ENCODE measurements around the gene PXMP4. TPM values are rescaled to one million over a fixed set of nuclear protein-coding genes. Genes with fewer than 3 reads are reported as not detected.
"Not testable (repeated sequence)": the region's sequence is repeated elsewhere in the genome, so short reads cannot be mapped to it uniquely, and the experiment has no call there.

The PXMP4 gene
- total and polyA plus RNA-seq, 3 experiments from 2014 or later: 8.4 to 23.6 (median 9.1) TPM

DNA sequence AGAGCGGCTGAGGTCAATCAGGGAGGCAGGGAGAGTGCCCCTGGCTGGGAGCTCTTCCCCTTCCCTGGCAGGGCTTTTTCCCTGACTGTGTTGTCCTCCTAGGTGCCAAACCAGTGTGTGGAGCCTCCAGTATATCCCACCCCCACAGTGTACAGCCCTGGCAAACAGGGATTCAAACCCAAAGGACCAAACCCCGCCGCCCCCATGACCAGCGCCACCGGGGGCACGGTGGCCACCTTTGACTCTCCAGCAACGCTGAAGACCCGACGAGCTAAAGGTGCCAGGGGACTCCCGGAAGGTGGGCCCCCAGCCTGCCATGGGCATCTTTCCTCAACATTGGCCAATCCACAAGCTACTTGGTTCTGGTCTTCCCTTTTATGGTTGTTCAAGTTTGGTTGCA is 36.9 kb upstream of the PXMP4 start:
- Histone ChIP-seq H3K4me1 (ENCODE audit: insufficient read depth, low read length) (no peaks in the 10 kb centered on the region), H3K36me3 (ENCODE audit: insufficient read depth, low read length) (no peaks in the 10 kb centered on the region), H3K4me3 (ENCODE audit: low read length) (no peak overlapping the region), H3K27ac (ENCODE audit: low read depth, low read length) (no peak overlapping the region), H3K27me3 (ENCODE audit: insufficient read depth, low read length, poor library complexity, severe bottlenecking) (no peaks in the 10 kb centered on the region), H3K9me3 (ENCODE audit: low read length) (no peaks in the 10 kb centered on the region)
- peaks cover 17 to 46% (median 19%) of the 10 kb centered on the region in 3 donors for H3K36me3 Mint-ChIP-seq
- ChIA-PET POLR2A (interaction anchor here (0.6 to 1.0 kb wide), 2 partner anchors 37 to 330 kb away, joined by 4 to 6 read pairs; partner anchors contain the start of gene PXMP4), CTCF (no interaction called here)
- H3K4me3 Mint-ChIP-seq: no peak overlapping the region
- H3K27ac Mint-ChIP-seq: peak overlapping the region in 1 of 8 donors; percentile 65
- H3K9me3 Mint-ChIP-seq: peaks cover 0 to 3% (median 0%) of the 10 kb centered on the region in 5 donors
- DNase-seq: no peak
- H3K27me3 Mint-ChIP-seq: no peaks in the 10 kb centered on the region
- H3K4me1 Mint-ChIP-seq: peaks cover 2 to 7% (median 6%) of the 10 kb centered on the region in 3 donors

GRCh38 chr20:33755936-33756490 is 35.9 kb upstream of the PXMP4 start:
- H3K4me3 ChIP-seq (ENCODE audit: low read length); H3K36me3 ChIP-seq (ENCODE audit: insufficient read depth, low read length); H3K4me1 Mint-ChIP-seq; H3K27ac ChIP-seq (ENCODE audit: low read depth, low read length); H3K9me3 Mint-ChIP-seq; CTCF ChIA-PET; H3K4me1 ChIP-seq (ENCODE audit: insufficient read depth, low read length); H3K27me3 Mint-ChIP-seq; H3K27me3 ChIP-seq (ENCODE audit: insufficient read depth, low read length, poor library complexity, severe bottlenecking); H3K9me3 ChIP-seq (ENCODE audit: low read length): not testable (repeated sequence)
- Mint-ChIP-seq H3K4me3 (peak overlapping the region in 1 of 7 donors; percentile 43), H3K27ac (peak overlapping the region in 4 of 8 donors; percentile 23 to 84 (median 36)), H3K36me3 (peaks cover 19 to 49% (median 23%) of the 10 kb centered on the region in 3 donors)
- POLR2A ChIA-PET: interaction anchor here (0.6 kb wide), 1 partner anchor 365 kb away, joined by 3 read pairs; no protein-coding TSS in a partner anchor
- DNase-seq: peak in 1 of 5 donors; percentile 58

DNA sequence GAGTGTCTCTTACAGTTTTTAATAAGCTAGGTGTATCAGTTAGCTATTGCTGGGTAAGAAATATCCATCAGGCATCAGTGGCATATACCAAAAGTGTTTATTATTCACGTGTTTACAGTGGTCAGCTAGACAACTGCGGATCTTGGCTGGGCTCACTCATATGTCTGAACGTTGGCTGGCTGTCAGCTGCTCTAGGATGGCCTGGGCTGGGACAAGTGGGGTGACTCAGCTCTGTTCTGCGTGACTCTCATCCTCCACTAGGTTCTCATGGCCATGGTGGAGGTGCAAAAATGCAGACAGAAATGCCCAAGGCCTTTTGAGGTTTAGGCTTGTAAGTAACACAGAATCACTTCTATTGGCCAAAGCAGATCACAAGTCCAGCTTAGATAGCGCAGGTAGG is 33.7 kb upstream of the PXMP4 start:
- Histone ChIP-seq H3K27ac (ENCODE audit: low read depth, low read length) (no peak overlapping the region), H3K4me1 (ENCODE audit: insufficient read depth, low read length) (no peaks in the 10 kb centered on the region), H3K4me3 (ENCODE audit: low read length) (no peak overlapping the region), H3K9me3 (ENCODE audit: low read length) (no peaks in the 10 kb centered on the region), H3K27me3 (ENCODE audit: insufficient read depth, low read length, poor library complexity, severe bottlenecking) (no peaks in the 10 kb centered on the region), H3K36me3 (ENCODE audit: insufficient read depth, low read length) (no peaks in the 10 kb centered on the region)
- no peak for DNase-seq
- Mint-ChIP-seq H3K27ac (peak overlapping the region in 1 of 8 donors; percentile 37), H3K9me3 (peaks cover 0 to 3% (median 0%) of the 10 kb centered on the region in 5 donors), H3K4me1 (peaks cover 2 to 7% (median 6%) of the 10 kb centered on the region in 3 donors), H3K27me3 (no peaks in the 10 kb centered on the region), H3K36me3 (peaks cover 19 to 55% (median 24%) of the 10 kb centered on the region in 3 donors), H3K4me3 (no peak overlapping the region)
- POLR2A ChIA-PET: interaction anchor here (0.6 kb wide), 1 partner anchor 61 kb away, joined by 10 read pairs; no protein-coding TSS in a partner anchor
- CTCF ChIA-PET: no interaction called here

DNA sequence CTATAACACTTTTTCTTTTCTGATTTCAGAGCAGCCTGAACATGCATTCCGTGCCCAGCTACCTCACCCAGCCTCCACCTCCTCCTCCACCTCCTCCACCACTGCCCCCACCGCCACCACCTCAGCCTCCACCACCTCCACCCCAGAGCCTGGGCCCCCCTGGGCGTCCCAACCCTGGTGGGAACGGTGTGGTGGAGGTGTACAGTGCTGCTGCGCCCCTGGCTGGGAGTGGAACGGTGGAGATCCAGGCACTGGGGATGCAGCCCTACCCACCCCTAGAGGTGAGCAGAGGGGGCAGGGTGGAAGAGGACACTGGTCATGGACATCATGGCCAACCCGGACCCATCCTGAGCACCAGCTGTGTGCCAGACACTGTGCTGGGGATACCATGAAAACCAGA is 33.0 kb upstream of the PXMP4 start:
- CTCF ChIA-PET: no interaction called here
- peaks cover 2 to 7% (median 6%) of the 10 kb centered on the region in 3 donors for H3K4me1 Mint-ChIP-seq

GRCh38 chr20:33751775-33752174 is 31.7 kb upstream of the PXMP4 start:
- ChIA-PET POLR2A (no interaction called here), CTCF (interaction anchor here (0.6 kb wide), 1 partner anchor 1076 kb away, joined by 3 read pairs; no protein-coding TSS in a partner anchor)
- Mint-ChIP-seq H3K27me3 (no peaks in the 10 kb centered on the region), H3K4me1 (peaks cover 0 to 7% (median 6%) of the 10 kb centered on the region in 3 donors), H3K36me3 (peaks cover 5 to 58% (median 15%) of the 10 kb centered on the region in 3 donors), H3K9me3 (no peaks in the 10 kb centered on the region), H3K4me3 (no peak overlapping the region), H3K27ac (peak overlapping the region in 1 of 8 donors; percentile 15)
- no peak overlapping the region for H3K27ac ChIP-seq (ENCODE audit: low read depth, low read length)
- H3K36me3 ChIP-seq (ENCODE audit: insufficient read depth, low read length): no peaks in the 10 kb centered on the region
- H3K4me1 ChIP-seq (ENCODE audit: insufficient read depth, low read length): no peaks in the 10 kb centered on the region
- no peak overlapping the region for H3K4me3 ChIP-seq (ENCODE audit: low read length)
- H3K27me3 ChIP-seq (ENCODE audit: insufficient read depth, low read length, poor library complexity, severe bottlenecking): no peaks in the 10 kb centered on the region
- no peaks in the 10 kb centered on the region for H3K9me3 ChIP-seq (ENCODE audit: low read length)
- DNase-seq: no peak

More for the DNA sequence above, 33.0 kb upstream of the PXMP4 start:
- H3K27me3 ChIP-seq (ENCODE audit: insufficient read depth, low read length, poor library complexity, severe bottlenecking): no peaks in the 10 kb centered on the region
- Mint-ChIP-seq H3K4me3 (no peak overlapping the region), H3K27ac (no peak overlapping the region), H3K9me3 (peaks cover 0 to 3% (median 0%) of the 10 kb centered on the region in 5 donors), H3K27me3 (no peaks in the 10 kb centered on the region), H3K36me3 (peaks cover 15 to 59% (median 23%) of the 10 kb centered on the region in 3 donors)
- DNase-seq: no peak
- H3K27ac ChIP-seq (ENCODE audit: low read depth, low read length): no peak overlapping the region
- H3K4me3 ChIP-seq (ENCODE audit: low read length): no peak overlapping the region
- H3K9me3 ChIP-seq (ENCODE audit: low read length): no peaks in the 10 kb centered on the region
- POLR2A ChIA-PET: no interaction called here
- no peaks in the 10 kb centered on the region for H3K36me3 ChIP-seq (ENCODE audit: insufficient read depth, low read length)
- no peaks in the 10 kb centered on the region for H3K4me1 ChIP-seq (ENCODE audit: insufficient read depth, low read length)

GRCh38 chr20:33746325-33746998 is 26.4 kb upstream of the PXMP4 start:
- DNase-seq: no peak
- Mint-ChIP-seq H3K27ac (peak overlapping the region in 1 of 8 donors; percentile 67), H3K27me3 (no peaks in the 10 kb centered on the region), H3K4me1 (no peaks in the 10 kb centered on the region), H3K4me3 (peak overlapping the region in 1 of 7 donors; percentile 18), H3K36me3 (peaks cover 5 to 40% (median 10%) of the 10 kb centered on the region in 3 donors), H3K9me3 (peaks cover 0 to 1% (median 0%) of the 10 kb centered on the region in 5 donors)
- no peaks in the 10 kb centered on the region for H3K27me3 ChIP-seq (ENCODE audit: insufficient read depth, low read length, poor library complexity, severe bottlenecking)
- POLR2A ChIA-PET: no interaction called here
- no peak overlapping the region for H3K4me3 ChIP-seq (ENCODE audit: low read length)
- no peak overlapping the region for H3K27ac ChIP-seq (ENCODE audit: low read depth, low read length)
- CTCF ChIA-PET: no interaction called here
- H3K4me1 ChIP-seq (ENCODE audit: insufficient read depth, low read length): no peaks in the 10 kb centered on the region
- no peaks in the 10 kb centered on the region for H3K36me3 ChIP-seq (ENCODE audit: insufficient read depth, low read length)
- no peaks in the 10 kb centered on the region for H3K9me3 ChIP-seq (ENCODE audit: low read length)

- no peak for DNase-seq
- no peaks in the 10 kb centered on the region for H3K4me1 ChIP-seq (ENCODE audit: insufficient read depth, low read length)
- no peak overlapping the region for H3K27ac ChIP-seq (ENCODE audit: low read depth, low read length)
- POLR2A ChIA-PET: no interaction called here
- no peaks in the 10 kb centered on the region for H3K27me3 ChIP-seq (ENCODE audit: insufficient read depth, low read length, poor library complexity, severe bottlenecking)
- H3K9me3 Mint-ChIP-seq: peaks cover 0 to 1% (median 0%) of the 10 kb centered on the region in 5 donors
- H3K4me3 ChIP-seq (ENCODE audit: low read length): no peak overlapping the region
- H3K36me3 Mint-ChIP-seq: peaks cover 5 to 30% (median 5%) of the 10 kb centered on the region in 3 donors
- no peaks in the 10 kb centered on the region for H3K27me3 Mint-ChIP-seq
- H3K4me1 Mint-ChIP-seq: no peaks in the 10 kb centered on the region
- no peak overlapping the region for H3K4me3 Mint-ChIP-seq
- CTCF ChIA-PET: no interaction called here
- no peaks in the 10 kb centered on the region for H3K36me3 ChIP-seq (ENCODE audit: insufficient read depth, low read length)
- H3K27ac Mint-ChIP-seq: no peak overlapping the region
- no peaks in the 10 kb centered on the region for H3K9me3 ChIP-seq (ENCODE audit: low read length)
Measured at GRCh38 chr20:33744773-33745385, 24.8 kb upstream of the PXMP4 start.

- Histone ChIP-seq H3K9me3 (ENCODE audit: low read length) (no peaks in the 10 kb centered on the region), H3K4me3 (ENCODE audit: low read length) (no peak overlapping the region), H3K36me3 (ENCODE audit: insufficient read depth, low read length) (no peaks in the 10 kb centered on the region), H3K4me1 (ENCODE audit: insufficient read depth, low read length) (no peaks in the 10 kb centered on the region), H3K27me3 (ENCODE audit: insufficient read depth, low read length, poor library complexity, severe bottlenecking) (no peaks in the 10 kb centered on the region), H3K27ac (ENCODE audit: low read depth, low read length) (no peak overlapping the region)
- no peak overlapping the region for H3K4me3 Mint-ChIP-seq
- peaks cover 5 to 30% (median 5%) of the 10 kb centered on the region in 3 donors for H3K36me3 Mint-ChIP-seq
- CTCF ChIA-PET: no interaction called here
- peaks cover 0 to 4% (median 4%) of the 10 kb centered on the region in 3 donors for H3K4me1 Mint-ChIP-seq
- DNase-seq: no peak
- H3K27ac Mint-ChIP-seq: no peak overlapping the region
- H3K9me3 Mint-ChIP-seq: peaks cover 0 to 1% (median 0%) of the 10 kb centered on the region in 5 donors
- H3K27me3 Mint-ChIP-seq: no peaks in the 10 kb centered on the region
- POLR2A ChIA-PET: no interaction called here
Measured at GRCh38 chr20:33744181-33744580, 24.1 kb upstream of the PXMP4 start.
